Stimulated activated CD4-positive, alpha-beta T cell treated with anti-CD3 and anti-CD28 coated beads, Interleukin-1b, Interleukin-23, amount 100 ng/mL, for 24 hours (primary cell): Measurements from ENCODE around the gene SLC51B.
"Not testable (repeated sequence)": the region's sequence is repeated elsewhere in the genome, so short reads cannot be mapped to it uniquely, and the experiment has no call there.

ENCODE experiments used
- DNase-seq, 4 experiments: peaks; one replicate each; pipeline ENCODE4 v3.0.0-alpha.2; 2020; ENCODE audit warnings: low read depth in 4 of 4, low spot score in 1 of 4

SLC51B gene

GRCh38 chr15:65044724-65045481 lies at the start of gene SLC51B:
SLC51B (plus strand) TSS chr15:65045387; CDS start chr15:65050005, 4,618 bp downstream.
- DNase-seq = no peak

DNA sequence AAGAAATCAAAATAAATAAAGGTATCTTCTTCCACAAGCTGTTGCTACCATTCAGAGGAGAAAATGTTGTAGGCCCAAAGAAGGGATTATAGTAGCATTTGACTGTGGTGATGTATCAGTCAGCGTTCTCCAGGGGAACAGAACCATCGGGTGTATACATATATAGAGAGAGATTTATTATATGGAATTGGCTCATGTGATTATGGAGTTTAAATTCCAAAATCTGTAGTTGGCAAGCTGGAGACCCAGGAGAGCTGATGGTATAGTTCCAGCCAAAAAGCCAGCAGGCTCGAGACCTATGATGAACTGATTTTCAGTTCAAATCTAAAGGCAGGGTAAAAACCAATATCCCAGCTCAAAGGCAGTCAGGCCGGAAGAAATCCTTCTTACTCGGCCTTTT lies 48.1 kb upstream of the SLC51B start:
- DNase-seq = no peak

DNA sequence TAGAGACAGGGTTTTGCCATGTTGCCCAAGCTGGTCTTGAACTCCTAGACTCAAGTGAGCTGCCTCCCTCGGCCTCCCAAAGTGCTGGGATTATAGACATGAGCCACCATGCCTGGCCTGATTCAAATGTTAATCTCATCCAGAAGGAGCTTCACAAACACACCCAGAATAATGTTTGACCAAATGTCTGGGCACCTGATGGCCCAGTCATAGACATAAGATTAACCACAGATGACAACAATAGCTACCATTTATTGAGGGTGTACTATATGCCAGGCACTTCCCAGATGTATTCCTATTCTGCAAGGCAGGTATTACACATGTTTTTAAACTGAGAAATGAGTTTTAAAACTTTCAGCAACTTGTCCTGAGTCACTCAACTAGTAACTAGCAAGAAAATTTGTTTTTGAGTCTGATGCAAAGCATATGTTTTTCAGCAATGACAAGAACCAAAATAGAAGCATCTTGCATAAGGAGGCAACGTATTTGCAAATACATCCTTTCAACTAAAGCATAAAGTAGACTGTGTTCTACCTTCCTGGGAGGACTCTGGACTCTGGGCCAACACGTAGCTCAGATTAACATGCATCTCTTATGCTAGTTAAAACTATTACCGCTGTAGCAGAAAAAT lies 47.3 kb upstream of the SLC51B start:
- no peak for DNase-seq

DNA sequence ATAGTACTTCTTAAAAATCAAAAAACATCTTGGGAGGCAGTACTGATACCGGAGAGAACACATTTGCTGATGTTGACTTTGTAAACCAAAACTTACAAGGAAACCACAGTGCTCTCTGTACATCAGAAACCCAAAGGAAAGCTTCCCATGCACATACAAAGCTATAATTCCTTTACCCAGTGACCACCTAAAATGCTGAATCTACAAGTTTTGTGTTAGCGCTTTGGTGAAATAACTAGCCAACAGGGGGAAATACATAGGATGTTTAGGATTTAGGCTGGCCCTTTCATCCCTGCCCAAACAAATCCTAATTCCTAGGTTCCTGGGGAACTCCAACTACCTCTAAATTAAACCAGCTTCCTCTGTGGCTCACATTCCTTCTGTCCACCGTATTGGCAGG lies 40.2 kb upstream of the SLC51B start:
- no peak for DNase-seq

GRCh38 chr15:65006876-65007275 lies 38.3 kb upstream of the SLC51B start:
- no peak for DNase-seq

DNA sequence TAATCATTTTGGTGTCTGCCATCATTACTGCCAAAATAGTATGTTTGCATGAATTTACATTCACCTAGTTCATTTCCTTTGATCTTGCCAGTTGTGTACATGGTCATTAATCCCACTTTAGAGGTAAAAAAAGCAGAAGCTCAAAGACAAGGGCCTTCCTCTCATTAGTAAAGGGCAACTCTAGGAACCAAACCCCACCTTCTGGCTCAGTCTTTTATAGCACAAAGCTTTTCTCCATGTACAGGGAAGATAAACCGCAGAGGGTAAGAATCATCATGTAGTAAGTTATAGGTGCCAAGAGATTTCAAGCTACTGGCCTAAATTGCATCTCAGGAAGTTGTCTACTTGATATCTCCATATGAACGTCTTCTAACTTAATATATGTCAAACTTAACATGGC lies 36.2 kb upstream of the SLC51B start:
- DNase-seq = no peak

DNA sequence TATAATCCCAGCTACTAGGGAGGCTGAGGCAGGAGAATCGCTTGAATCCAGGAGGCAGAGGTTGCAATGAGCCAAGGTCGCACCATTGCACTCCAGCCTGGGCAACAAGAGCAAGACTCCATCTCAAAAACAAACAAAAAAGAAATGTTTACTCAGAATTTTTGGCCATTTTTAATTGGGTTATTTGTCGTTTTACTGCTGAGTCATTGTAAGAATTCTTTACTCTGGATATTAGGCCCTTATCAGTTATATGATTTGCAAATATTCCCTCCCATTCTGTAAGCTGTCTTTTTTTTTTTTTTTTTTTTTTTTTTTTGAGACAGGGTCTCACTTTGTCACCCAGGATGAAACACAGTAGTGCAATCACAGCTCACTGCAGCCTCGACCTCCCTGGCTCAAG lies 34.0 kb upstream of the SLC51B start:
- not testable (repeated sequence) for DNase-seq

DNA sequence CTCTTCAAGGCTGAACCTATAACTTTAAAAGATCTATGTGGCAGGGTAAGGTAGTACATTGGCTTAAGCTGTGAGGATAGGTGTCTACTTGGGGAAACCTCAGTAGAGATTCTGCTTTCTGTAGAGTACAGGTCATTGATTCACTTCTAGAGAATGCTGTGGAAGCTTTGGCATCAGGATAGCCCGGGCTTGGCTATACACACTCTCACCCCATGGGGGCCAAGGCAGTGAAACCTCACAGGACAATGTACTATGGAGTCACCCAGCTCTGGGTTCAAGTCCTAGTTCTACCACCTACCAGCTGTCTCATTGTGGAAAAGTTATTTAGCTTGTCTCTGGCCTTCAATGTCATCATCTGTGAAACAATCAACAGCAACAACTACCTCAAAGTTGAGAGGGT lies 24.8 kb upstream of the SLC51B start:
- DNase-seq = no peak

DNA sequence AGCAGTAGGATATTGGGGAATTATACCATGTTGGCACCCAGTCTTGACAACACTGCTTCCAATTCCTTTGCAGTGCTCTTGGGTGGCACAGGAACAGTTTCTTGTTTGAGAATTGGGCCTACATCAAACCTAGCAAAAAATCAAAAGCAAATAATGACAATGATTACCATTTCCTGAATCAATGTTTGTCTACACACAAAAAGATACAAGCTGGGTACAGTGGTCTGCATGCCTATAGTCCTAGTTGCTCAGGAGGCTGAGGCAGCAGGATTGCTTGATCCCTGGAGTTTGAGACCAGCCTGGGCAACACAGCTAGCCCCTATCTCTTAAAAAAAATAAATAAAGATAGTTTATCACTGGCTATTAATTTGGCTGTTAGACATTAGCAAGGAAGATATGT lies 23.7 kb upstream of the SLC51B start:
- DNase-seq = no peak

GRCh38 chr15:65026756-65027155 lies 18.4 kb upstream of the SLC51B start:
- no peak for DNase-seq

DNA sequence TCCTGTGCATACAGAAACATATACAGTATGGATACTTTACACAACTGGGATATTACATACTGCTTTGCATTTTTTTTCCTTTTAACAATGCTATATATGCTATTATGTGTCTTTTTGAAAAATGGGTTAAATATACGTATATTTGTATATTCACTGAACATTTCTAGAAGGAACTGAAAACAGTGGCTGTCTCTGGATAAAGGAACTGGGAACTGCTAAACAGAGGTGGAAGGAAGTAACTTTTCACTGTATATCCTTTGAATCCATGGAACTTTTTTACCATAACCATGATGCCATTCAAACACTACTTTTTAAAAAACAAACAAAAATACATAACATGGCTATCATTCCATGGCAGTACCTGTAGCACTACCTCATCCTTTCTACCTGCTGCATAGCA lies 17.6 kb upstream of the SLC51B start:
- DNase-seq = no peak

- no peak for DNase-seq
These were observed 16.8 kb upstream of the SLC51B start for GRCh38 chr15:65028338-65028737.

DNA sequence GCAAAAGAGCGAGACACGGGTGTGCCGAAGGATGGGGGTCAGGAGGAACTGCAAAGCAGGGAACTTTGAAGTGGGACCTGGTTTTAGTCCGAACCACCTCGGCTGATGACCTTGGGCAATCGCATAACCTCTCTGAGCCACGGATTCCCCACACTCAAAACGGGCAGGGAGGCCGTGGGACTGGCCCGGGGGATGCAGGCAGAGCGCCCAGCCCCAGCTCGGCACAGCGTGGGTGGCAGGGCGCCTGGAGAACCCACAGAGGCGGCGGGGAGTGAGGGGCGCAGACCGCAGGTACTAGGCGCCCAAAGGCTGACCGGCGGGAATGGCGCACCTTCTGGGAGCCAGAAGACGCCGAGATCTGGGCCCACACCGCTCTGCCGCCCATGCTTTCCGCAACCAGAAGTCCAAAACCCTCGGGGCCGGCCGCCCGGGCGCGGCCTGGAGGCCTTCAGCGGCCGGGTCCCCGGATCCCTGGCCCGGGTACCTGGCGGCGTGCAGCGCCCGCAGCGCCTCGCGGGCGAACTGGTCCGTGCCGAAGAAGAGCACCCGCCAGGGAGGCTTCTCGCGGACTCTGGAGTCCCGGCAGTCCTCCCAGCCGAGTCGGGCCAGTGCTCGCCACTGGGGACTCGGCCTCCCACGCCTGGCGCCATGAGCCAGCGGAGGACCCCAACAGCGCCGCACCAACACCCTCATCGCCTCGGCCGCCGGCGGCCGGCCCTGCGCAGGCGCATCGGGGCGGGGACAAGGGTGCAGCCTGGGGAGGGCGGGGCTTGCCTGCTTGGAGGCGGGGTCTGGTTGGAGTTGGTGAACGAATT lies 16.1 kb upstream of the SLC51B start, which contains the start of gene MTFMT:
Gene MTFMT, minus strand, starts transcription at position 719 of the 815 bp plus-strand sequence. Its CDS starts 26 bp downstream, at position 693.
- peak; percentile 90 to 96 (median 94) for DNase-seq

DNA sequence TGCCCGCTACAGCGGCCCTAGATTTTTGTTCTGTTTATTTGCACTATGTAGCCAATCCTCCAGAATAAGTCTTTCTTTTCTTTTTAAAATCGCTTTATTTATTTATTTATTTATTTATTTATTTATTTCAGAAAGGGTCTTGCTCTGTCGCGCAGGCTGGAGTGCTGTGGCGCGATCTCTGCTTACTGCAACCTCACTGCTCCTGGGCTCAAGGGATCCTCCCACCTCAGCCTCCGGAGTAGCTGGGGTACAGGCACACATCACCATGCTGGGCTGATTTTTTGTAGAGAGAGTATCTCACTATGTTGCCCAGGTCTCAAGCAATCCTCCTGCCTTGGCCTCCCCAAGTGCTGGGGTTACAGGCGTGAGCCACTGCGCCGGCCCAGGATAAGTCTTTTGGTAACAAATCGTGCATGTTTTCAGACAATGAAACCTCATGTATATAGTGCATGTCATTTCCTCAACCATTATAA lies 15.4 kb upstream of the SLC51B start:
- no peak for DNase-seq

GRCh38 chr15:65032801-65033537 lies 12.2 kb upstream of the SLC51B start:
- peak in 1 of 4 experiments; percentile 25 for DNase-seq

DNA sequence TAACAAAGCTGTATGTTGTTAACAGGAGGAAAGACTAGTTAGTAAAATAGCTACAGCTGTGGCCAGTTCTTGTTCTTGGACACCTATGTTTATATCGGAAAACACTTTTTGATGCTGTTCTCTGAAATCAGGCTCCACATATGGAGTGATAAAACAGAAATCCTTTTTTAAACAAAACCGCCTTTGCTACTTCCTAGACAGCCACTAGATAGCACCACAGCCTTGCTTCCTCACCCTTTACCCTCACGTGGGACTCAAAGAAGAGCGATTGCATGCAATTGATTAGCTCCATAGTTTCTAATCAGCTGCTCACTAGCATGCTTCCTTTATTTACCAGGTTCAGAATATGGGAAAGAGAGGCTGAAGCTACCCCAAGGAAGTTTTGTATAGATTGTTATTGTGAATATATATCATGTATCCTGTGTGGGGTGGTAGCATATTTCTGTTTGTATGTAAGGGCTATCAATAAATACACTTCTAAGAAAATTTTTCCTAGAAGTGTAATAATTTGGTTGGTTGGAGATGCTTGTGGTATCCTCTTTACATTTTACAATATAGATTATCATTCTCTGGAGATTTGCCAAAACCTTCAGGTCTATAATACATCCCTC lies 11.4 kb upstream of the SLC51B start:
- no peak for DNase-seq

GRCh38 chr15:65034719-65035118 lies 10.5 kb upstream of the SLC51B start:
- DNase-seq = no peak

DNA sequence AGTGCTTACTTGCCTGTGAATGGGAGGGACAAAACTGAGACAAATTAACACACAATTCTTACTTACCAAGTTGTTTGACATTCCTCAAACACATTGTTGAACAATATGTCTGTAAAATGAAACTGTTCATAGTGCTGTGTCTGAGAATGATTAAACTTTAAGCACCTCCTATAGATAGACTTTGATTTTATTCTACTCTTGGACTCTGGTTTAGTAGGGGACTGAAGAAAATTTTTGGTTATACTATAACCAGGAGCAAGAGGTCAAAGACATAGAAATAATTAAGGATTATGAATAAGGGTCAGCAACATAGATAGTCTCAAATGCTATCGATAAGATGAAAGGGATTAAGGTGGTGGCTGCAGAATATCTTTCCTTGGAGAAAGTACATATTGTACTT lies 7.9 kb upstream of the SLC51B start:
- no peak for DNase-seq

DNA sequence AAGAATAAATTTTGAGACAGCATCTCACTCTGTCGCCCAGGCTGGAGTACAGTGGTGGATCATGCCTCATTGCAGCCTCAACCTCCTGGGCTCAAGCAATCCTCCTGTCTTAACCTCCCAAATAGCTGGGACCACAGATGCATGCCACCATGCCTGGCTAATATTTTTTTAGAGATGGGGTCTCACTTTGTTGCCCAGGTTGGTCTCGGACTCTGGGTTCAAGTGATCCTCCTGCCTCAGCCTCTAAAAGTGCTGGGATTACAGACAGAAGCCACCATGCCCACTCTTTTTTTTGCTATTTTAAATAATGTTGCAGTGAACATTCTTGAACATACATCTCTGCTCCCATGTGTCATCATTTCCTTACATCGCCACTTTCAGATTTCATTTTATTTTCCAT lies 6.8 kb upstream of the SLC51B start:
- no peak for DNase-seq

GRCh38 chr15:65038836-65039235 lies 6.4 kb upstream of the SLC51B start:
- no peak for DNase-seq

- no peak for DNase-seq
These were observed 4.7 kb upstream of the SLC51B start for GRCh38 chr15:65040461-65040860.
